HG03064 (cell line): Measurements from ENCODE around the gene UFSP2.

ENCODE experiments used
- ATAC-seq: cut with Tn5 transposase; IDR thresholded peaks from one replicate; pipeline ENCODE4 v1.9.1; 2021; ENCODE audit warnings: low read depth; ENCODE audit not compliant: unreplicated experiment

UFSP2 gene

GRCh38 chr4:185426960-185427688 lies 1.4 kb upstream of the UFSP2 start:
- no peak for ATAC-seq

DNA sequence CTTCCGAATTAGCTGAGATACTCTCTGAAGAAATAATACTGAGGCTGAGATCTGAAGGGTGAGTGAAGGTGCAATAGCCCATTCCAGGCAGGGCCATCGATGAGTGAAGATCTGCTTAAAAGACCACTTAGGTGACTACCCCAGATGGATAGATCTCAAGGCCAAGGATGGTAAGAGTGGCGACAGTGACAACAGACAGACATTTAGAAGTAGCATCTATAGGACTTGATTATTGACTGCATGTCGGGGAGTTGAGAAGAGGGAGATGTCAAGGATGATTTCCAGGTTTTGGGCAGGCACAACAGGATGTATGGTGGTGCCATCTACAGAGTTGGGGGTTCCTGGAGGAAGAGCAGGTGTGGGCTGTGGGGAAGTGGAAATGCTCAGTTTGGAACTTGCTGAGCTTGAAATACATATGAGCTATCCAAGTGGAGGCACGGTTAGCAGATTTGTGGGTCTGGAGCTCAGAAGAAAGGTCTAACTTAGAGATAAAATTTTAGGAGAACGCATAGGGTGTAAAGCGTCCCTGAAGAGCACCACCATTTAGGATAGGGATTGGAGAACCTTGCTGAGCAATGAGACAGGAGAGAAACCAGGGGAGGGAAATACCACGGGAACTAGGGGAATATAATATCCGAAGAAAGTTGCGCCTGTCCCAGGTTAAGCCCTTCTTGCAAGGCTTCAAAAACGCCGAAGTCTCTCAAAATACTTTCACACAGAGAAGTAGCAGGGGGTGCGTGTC lies 688 bp downstream of the UFSP2 start:
- ATAC-seq: no peak

GRCh38 chr4:185421366-185422124 lies 4.2 kb downstream of the UFSP2 start:
- no peak for ATAC-seq

- no peak for ATAC-seq
These were observed 8.8 kb downstream of the UFSP2 start for GRCh38 chr4:185416955-185417354.

DNA sequence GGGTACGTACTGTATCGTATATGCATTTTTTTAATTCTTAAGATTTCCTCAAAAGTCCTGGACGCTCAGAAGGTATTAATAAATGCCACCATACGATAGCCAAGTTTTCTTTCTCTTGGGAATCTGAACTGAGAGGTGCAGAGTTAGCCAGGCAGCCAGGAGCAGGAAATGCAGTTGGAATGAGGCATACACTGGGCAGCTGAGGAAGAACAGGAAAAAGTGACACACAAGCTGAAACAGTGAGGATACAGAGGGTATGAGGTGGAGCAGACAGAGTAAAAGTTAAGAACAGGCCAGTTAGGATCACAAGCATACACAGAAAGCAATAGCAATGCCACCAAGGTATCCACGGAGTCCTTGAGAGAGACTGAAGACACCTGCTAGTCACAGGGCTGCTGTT lies 13.4 kb downstream of the UFSP2 start:
- no peak for ATAC-seq

DNA sequence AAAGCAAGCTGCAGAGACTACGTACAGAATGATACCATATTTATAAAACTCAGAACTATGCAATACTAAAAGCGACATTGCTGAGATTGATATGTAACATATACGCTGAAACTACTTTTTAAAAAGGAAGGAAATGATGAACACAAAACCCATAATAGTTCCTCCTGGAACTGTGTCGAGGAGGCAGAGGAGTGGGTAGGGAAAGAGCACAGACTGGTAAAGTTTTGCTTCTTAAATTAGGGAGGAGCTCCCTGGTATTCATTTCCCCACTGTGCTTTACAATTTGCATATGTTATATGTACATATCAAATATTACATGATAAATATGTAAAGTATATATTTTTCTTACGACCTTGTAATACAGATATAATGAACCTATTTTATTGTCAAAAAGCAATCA lies 13.9 kb downstream of the UFSP2 start:
- ATAC-seq: no peak

DNA sequence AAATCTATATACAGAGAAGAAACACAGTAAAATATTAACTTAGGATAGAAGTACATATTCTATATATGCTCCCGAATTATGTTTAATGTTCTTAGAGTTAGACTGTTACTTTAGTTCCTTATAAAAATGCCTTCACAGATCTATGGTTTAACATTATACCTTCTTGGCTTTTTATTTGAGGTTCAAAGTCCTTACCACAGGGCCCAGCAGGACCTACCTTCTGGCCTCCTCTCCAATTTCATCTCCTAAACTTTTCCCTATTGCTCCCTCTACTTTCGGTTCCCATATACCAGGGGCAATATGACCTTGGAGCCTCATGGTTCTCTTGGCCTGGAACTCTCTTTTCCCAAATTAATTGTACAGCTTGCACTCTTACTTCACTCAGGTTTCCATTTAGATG lies 17.3 kb downstream of the UFSP2 start:
- ATAC-seq: no peak

DNA sequence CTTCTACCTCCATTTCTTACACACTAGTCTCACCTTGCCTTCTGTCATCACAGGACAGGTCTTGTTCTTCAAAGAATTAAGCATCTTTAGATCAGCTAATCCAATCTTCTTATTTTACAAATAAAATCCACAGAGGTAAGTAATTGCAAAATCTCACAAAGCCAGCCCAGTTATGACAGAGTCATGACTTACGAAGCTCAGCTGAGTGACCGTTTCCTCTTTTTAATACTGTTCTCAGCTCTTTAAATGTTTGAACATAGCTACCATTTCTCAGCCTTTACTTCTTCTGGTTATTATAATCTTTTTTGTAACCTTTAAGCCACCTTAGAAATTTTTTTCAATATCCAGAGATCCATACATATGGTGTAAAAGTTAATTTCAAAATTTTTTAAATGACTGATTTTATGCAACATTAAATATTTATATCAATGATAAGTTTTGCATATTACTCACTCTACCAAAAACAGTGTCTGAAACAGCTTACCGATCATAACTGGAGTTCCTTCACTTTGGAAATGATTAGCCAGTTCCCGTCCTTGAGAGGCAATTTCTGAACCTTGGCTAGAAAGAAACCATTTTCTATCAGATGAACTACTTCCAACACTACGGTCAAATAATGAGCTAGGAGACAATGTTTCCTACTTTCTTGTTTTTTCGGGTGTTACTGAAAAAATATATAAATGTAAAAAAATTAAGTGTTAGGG lies 20.3 kb downstream of the UFSP2 start:
- ATAC-seq: no peak

DNA sequence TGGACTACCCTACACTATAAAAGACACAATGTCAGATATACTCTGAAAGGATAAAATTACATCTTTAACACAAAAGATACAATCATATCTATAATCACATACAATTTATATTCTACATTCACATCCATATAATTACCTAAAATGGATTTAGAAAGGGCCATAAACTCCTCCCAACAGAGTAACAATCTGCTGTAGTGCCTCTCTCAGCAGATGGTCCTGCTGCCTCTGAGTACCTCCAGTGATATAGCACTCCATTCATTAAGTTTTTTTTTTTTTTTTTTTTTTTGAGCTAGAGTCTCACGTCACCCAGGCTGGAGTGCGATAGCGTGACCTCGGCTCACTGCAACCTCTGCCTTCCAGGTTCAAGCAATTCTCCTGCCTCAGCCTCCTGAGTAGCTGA lies 21.7 kb downstream of the UFSP2 start:
- ATAC-seq: no peak

- ATAC-seq: no peak
These were observed 26.3 kb downstream of the UFSP2 start for GRCh38 chr4:185399466-185399865.

DNA sequence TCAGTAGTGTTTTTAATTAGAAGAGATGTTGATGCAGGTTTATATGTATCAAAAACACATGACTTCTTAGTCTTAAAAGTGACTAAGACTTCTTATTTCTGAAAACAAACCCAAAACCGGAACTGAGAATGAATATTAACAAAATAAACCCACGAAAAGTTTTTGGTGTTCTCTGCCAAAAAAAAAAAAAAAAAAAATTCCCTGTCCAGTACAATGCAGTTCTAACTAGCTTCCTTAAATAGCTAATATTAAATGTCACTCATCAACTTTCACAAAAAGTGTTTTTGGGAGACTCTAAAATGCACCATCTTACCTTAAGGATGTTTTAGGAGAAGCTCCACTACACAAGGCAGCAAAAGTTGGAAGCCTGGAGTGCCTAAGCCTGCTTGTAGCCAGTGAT lies 27.1 kb downstream of the UFSP2 start:
- no peak for ATAC-seq

- no peak for ATAC-seq
These were observed 28.9 kb downstream of the UFSP2 start, which contains the start of gene ANKRD37 for GRCh38 chr4:185396724-185397385. ANKRD37 (plus strand) TSS chr4:185396841; CDS start chr4:185396924, 83 bp downstream.

DNA sequence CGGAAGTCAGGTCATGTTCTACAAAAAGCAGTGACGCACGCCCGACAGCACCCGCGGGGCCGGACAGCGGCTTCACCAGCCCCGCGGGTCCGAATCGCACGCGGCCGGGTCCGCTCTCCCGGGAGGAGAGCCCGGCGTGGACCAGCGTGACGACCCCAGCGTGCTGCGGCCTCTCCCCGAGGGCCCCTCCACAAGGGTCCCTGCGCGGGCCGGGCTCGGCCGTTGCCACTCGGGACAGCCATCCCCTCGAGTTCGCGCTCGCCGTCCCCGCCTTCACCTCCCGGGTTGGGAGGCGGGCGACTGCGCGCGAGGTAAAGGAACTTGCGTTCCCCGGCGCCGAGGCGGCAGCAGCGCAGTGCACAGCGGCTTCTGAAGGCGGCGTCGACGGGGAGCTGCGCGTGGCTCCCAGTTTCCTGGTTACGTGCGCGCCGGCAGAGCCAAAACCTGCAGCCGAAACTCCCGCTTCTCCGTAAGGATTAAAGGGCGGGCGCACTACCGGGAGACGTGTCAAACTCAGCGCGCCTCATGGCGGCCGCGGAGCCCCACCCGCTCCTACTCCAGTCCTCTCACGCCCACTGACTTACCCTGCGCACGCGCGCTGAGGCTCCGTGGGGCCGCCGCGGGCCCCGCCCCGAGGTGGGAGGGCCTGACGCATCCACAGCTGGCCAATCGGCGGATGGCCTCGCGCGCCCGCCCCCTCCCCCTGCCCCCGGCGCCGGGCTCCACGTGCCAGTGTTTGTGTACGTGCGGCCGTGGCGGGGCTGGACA lies 29.6 kb downstream of the UFSP2 start:
- peak; percentile 72 for ATAC-seq

DNA sequence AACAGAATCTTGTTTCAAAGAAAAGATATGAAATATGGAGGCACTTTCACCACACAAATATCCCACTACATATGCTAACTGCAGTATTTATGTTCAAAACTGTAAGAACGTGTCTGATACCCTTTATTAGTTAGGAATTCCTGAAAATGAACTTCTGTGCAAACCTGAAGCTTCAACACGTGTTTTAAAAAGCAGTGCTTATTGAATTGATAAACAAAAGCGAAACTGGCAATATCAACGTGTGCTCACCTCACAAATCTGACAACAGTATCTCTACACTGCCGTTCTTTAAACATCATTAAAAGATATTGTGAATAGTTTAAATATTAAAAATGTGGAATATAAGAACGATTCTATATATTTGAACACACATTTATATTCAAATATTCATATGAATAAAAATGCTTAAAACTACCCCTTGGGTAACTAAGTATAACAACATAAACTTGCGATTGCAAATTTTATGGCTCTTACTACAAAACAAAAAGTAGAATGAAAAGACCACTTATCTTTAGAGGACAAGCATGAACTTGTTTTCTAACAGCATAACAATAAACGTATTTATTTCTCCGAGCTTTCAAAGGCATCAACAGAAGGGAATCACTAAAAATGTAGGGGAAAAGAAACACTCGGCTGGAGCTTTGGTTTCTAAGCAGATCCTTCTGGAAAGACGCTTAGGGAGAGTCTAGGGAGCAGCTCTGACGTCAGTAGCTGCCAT lies 30.4 kb downstream of the UFSP2 start, which contains the start of gene LRP2BP:
LRP2BP (minus strand) TSS at position 687 of the 718 bp plus-strand sequence. CDS start 17,738 bp downstream, outside the sequence.
- no peak for ATAC-seq

GRCh38 chr4:185394568-185395237 lies 31.1 kb downstream of the UFSP2 start:
- ATAC-seq: no peak

DNA sequence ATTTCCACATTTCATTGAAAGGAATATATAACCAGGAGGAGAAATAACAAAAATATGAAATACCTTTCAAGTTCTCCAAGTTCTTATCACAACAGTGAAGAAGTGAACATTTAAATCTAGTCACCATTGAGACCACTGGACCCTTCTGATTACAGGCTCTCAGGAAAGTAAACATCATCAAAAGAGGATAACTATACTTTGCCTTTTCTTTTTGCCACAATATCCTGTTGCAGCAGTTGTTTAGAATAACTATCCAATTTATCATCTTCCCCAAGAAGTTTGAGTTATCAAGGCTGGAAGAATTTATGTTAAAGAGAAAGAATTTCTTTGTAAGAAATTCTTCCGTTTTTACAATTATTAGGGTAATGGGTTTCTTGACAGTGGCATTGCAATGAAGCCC lies 33.6 kb downstream of the UFSP2 start:
- no peak for ATAC-seq

- ATAC-seq: no peak
These were observed 34.8 kb downstream of the UFSP2 start for GRCh38 chr4:185390941-185391340.

DNA sequence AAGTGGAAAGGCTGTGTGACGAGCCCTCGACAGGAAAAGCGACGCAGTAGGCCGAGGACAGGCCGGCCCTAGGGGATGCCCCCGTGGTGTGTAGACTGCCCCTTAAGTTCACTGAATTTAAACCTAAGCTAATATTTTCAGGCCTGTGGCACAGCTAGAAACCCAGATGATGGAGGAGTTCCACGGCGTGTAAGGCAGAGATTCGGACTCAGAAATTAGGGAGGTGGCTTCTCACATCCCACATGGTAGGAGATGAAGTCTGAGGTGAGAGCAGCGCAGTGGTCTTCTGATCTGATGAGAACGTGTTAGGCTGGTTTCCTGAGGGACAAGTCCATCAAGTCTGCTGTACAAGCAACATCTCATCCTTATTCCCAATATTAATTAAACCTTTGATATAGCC lies 37.8 kb downstream of the UFSP2 start:
- ATAC-seq: no peak
